HG03064 (cell line): ENCODE results near the gene MYOM3.

Source experiments
- ATAC-seq: cut with Tn5 transposase; IDR thresholded peaks from one replicate; pipeline ENCODE4 v1.9.1; 2021; ENCODE audit warnings: low read depth; ENCODE audit not compliant: unreplicated experiment

Gene MYOM3

DNA sequence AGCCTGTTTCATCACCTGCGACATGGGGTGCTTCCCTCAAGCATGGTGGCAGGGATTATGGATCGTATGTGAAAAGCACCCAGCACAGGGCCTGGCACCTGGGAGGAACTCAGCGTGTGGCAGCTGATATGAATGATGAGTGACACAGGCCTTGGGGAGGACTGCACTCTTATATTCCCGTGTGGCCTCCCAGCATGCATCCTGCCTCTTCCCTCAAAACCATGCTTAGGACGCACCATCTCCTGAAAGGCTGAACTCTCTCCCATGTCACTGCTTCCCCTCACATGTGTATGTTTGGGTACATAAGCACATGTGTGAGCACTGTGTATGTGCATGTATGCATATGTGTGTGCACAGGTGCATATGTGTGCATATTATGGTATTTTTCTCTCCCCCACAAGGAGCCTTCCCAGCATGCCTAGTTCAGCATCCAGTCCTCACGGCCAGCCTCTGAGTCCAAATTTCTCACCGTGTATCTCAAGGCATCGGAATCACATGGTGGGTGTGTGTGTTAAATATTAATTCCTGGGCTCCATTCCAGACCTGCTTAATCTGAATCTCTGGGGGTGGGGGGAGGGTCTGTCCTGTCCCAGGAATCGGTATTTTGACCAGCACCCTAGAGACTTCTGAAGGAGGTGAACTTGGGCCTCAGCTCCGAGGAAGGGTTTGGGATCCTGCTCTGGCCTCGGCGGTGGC lies 12.8 kb downstream of the MYOM3 start:
- ATAC-seq, result no peak

DNA sequence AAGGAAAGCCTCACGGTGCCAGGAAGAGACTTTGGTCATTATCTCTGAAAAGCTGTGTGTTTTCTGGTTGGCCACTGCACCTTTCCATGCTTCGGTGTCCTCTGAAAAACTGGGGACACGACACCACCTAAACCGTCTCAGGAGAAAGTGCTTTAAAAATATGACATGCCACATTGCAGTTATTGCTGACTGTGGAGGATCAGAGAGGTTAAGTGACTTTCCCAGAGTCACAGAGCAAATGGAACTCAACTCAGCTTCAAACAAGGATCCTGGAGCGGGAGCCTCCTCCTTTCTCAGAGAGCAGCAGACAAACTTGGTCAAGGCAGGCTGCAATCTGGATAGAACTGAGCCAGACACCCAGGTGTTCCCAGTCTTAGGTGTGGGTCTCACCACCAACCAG lies 13.8 kb downstream of the MYOM3 start:
- no peak for ATAC-seq

GRCh38 chr1:24097663-24098062 lies 14.3 kb downstream of the MYOM3 start:
- no peak for ATAC-seq

DNA sequence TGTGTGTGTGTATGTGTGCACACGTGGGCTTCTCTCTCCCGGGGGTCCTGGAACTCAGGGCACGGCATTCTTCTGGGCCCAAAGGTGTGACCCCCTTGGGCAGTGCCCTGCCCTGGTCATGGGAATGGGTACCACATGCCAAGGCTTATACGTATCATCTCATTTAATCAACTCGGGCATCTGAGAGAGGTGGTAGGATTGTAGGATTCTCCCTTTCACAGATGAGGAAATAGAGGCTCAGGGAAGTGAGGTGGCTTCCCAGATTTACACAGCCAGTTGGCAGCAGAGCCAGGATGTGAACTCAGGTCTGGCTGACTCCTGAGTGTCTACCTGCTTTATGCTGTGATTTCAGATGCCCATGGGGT lies 15.2 kb downstream of the MYOM3 start:
- no peak for ATAC-seq

- no peak for ATAC-seq
Observed at GRCh38 chr1:24096009-24096738, 15.8 kb downstream of the MYOM3 start.

DNA sequence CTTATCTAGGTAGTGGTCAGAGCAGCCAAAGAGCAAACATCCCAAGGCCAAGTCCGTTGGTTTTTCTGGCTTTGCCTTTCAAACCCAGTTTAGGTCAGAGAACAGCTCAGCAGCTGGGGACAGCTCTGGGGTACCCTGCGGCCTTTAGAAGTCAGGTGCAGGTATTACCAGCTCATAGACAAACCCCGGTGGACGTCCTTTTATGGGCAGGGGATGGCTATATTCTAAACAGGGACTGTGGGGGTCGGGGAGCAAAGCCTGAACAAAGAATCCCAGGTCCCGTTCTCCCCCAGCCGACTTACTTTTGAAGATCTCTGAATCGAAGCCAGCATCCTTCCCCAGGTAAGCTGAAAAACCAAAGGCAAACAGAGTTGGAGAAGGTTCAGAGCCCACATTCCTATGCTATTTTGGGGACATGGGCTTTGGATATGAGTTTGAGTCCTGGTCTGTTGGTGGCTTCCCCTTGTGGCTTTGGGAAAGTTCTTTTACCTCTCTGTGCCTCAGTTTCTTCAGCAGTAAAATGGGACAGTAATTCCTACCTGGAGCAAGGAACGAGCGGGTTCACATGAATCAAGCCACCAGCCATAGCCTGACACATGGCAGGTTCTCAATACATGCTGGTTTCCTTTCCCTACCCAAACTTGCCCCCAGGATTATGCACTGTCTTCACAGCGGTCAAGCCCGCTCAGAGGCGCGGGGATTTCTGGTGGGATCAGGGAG lies 16.6 kb downstream of the MYOM3 start:
- ATAC-seq, result no peak

GRCh38 chr1:24094554-24094953 lies 17.4 kb downstream of the MYOM3 start:
- no peak for ATAC-seq

- no peak for ATAC-seq
Observed at GRCh38 chr1:24093732-24094131, 18.2 kb downstream of the MYOM3 start.

DNA sequence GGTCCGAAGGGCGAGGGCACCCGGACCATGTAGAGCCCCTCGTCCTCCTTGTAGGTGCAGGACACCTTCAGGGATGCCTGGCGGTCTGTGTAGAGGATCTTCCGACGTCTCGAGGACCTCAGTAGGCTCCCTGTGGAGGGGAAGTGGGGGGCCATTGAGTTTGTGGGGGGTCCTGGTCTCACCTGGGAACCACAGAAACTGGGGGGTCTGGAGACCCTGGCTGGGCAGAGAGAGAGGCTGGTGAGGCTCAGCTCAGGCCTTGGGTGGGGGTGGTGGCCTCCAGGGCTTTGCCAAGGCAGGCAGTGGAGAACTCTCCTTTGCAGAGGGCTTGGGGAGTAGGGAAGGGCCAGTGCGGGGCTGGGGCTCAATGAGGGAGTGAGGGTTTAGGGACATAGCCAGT lies 19.0 kb downstream of the MYOM3 start:
- no peak for ATAC-seq

- no peak for ATAC-seq
Observed at GRCh38 chr1:24091971-24092482, 19.9 kb downstream of the MYOM3 start.

DNA sequence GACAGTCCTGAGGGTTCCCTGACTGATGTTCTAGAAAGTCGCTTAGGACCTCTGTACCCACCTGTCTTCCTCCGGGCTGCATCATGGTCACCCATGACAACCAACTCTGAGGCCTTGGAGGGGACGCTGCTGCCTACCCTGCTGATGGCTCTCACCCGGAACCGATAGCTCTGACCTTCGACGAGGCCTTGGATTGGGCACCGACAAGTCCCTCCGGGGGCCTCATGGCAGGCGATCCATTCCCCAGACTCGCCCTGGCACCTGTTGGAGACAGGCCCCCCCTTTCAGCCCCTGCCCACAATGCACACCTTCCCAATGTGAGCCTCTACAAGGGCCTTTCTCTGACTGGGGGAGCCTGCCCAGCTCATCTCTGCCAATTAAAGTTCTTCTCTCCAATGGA lies 21.2 kb downstream of the MYOM3 start:
- no peak for ATAC-seq

DNA sequence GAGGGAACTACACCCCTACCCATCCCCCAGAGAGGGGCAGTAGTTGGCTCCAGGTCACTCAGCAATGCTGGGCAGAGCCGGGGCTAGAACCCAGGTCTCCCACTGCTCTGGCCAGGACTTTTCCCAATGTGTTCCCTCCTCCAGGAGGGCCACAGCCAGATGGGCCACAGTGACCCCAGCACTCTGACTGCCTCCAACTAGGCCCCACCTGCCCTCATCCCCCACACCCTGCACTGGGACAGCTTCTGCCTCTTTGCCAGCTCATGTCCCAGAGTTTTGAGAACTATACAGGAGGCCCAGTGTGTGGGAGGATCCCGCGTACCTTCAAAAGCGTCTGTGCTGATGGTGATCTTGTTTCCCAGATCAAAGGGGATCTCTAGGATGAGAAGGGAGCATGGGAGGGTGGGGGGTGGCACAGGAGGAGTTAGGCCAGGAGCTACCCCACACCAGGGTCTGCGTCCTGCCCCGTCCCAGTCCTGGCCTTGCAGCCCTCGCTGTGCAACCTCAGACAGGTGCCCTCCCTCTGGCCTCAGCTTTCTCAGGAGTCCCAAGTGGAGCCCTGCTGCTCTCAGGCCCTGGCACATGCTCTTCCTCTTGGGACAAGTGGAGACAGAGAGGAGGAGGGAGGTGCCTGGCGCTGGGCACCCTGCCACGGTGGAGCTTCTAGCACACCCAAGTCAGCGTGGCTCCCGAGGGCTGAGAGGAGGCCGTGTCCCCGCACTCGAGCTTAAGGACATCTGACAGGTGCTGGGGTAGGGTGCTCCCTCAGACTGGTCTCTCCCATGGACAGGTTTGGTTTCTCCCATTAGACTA lies 22.0 kb downstream of the MYOM3 start:
- no peak for ATAC-seq

DNA sequence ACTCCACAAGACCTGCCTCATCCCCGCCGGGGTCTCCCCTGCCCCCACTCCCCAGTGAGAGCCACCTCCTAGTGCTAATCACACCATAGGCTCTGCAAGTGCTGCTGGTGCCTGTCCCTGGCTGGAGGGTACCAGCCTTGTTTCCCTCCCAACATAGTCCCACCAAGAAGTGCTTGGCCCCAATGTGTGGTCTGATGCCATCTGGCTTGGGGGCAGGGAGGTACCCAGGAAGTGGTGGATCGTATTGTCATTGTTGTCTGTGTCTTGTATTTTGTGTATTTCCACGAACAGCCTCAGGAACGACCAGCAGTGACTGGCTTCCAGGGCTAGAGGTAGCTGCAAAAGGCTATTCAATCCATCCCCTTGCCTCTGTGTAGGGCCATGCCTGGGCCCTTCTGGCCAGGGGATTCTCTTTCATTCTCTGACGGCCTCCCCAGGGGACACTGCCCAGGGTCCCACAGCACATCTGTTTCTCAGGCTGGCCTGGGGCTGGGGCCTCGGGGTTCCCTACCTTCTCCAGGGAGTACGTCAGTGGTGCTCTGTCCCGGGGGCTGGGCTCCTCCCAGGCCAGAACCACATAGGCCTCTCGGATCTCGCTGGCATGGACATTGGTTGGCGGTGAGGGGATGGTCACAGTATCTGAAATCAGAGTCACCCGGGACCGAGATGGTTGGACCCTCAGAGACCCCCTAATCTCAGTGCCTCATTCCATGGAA lies 22.8 kb downstream of the MYOM3 start:
- no peak for ATAC-seq

GRCh38 chr1:24086466-24086865 lies 25.5 kb downstream of the MYOM3 start:
- ATAC-seq, result no peak

DNA sequence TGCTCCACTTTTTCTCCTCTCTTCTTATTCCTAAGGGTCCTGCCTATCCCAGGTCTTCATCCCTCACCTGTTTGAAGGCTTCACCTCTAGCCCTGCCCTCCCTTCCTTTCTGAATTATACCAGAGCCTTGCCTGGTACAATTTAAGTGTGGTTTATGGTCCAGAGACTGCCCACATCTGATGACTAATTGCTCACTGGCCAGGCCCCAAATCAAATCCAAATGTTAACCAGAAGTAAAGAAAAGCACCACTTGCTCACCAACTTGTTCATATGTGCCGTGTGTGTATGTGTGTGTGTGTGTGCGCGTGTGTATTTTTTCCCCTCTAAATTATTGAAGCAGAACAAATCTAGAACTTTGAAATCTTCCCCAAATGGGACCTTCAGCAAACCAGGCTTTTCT lies 26.4 kb downstream of the MYOM3 start:
- no peak for ATAC-seq

GRCh38 chr1:24085007-24085406 lies 26.9 kb downstream of the MYOM3 start:
- ATAC-seq, result no peak

DNA sequence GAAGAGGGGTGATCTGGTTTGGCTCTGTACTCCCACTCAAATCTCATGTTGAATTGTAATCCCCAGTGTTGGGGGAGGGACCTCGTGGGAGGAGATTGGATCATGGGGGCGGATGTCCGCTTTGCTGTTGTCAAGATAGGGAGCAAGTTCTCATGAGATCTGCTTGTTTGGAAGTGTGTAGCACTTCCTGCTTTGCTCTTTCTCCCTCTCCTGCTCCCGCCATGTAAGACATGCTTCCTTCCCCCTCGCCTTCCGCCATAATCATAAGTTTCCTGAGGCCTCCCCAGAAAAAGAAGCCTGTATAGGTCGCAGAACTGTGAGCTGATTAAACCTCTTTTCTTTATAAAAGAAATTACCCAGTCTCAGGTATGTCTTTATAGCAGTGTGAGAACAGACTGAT lies 27.9 kb downstream of the MYOM3 start:
- no peak for ATAC-seq

DNA sequence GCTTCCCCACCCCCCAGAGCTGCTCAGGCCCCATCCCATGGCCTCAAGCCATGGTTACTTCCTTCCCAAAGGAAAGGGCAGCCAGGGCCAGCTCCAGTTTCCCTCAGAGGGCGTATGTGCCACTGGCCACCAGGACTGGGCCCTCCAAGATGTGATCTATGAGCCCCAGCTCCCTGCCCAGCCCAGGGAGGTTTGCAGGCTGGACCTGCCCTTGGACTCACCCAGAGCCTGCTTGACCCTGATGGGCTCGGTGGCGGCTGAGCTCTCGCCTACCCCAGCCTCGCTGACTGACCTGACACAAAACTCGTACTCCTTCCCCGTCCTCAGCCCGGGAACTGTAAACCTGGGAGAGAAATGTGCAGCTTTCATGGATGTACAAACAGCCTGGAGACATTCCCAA lies 29.6 kb downstream of the MYOM3 start:
- ATAC-seq, result no peak

- ATAC-seq, result no peak
Observed at GRCh38 chr1:24081190-24081589, 30.7 kb downstream of the MYOM3 start.

DNA sequence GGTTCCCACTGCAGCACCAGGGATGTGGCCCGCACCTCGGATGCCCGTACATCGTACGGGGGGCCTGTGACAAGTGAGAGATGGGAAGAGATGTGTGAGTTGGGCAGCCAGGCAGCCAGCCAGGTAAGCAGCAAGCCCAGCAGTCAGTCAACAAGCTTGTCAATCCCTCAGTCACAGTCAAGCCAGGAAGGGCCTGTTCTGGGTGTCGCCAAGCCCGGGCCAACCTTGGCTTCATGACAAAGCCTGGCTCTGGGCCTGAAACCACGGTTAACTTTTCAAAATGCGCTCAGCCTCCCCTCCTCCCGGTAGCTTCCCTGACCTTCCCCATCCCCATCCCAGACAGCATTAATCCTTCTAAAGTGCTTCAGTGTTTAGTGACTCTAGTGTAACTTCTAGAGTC lies 31.8 kb downstream of the MYOM3 start:
- no peak for ATAC-seq
